GM23338 (cell line): ENCODE data around the gene TRIM25. TPM values are rescaled to one million over a fixed set of nuclear protein-coding genes. Genes with fewer than 3 reads are reported as not detected.

Source experiments
- ATAC-seq: fragments of 200-7000 bp; cut with Tn5 transposase; 3 replicates; pipeline ENCODE4 v1.9.1; 2020
- DNase-seq: peaks from one replicate; pipeline ENCODE4 v3.0.0-alpha.2; 2015; ENCODE audit warnings: low spot score
- H2AFZ ChIP-seq: fragments of 200-600 bp; sonication (generic); 2 replicates; pipeline ENCODE4 v1.8.0; 2016; ENCODE audit warnings: antibody characterized with exemption, mild to moderate bottlenecking, moderate library complexity
- H3F3A ChIP-seq: fragments of 200-600 bp; sonication (generic); replicated peaks from 2 replicates; pipeline ENCODE4 v1.8.0; 2017; ENCODE audit warnings: antibody characterized with exemption, mixed run types, low read depth
- H3K27ac ChIP-seq: fragments of 200-600 bp; sonication (generic); 2 replicates; pipeline ENCODE4 v1.6.1; 2016; ENCODE audit warnings: low read depth
- H3K27me3 ChIP-seq: fragments of 200-600 bp; sonication (generic); 2 replicates; pipeline ENCODE4 v1.8.0; 2016; ENCODE audit warnings: mild to moderate bottlenecking, mixed run types, moderate library complexity; ENCODE audit not compliant: insufficient read depth
- H3K36me3 ChIP-seq: fragments of 200-600 bp; sonication (generic); 2 replicates; pipeline ENCODE4 v1.8.0; 2016; ENCODE audit warnings: mild to moderate bottlenecking; ENCODE audit not compliant: insufficient read depth
- H3K4me1 ChIP-seq: fragments of 200-600 bp; sonication (generic); 2 replicates; pipeline ENCODE4 v1.8.0; 2016; ENCODE audit warnings: mild to moderate bottlenecking, moderate library complexity; ENCODE audit not compliant: insufficient read depth
- H3K4me2 ChIP-seq: fragments of 200-600 bp; sonication (generic); 2 replicates; pipeline ENCODE4 v1.7.1; 2017; ENCODE audit warnings: mixed run types
- H3K4me3 ChIP-seq: fragments of 200-600 bp; sonication (generic); 2 replicates; pipeline ENCODE4 v1.6.1; 2016; ENCODE audit warnings: mixed run types
- H3K79me2 ChIP-seq: fragments of 200-600 bp; sonication (generic); replicated peaks from 2 replicates; pipeline ENCODE4 v1.8.0; 2017; ENCODE audit warnings: mild to moderate bottlenecking; ENCODE audit not compliant: insufficient read depth
- H3K9me2 ChIP-seq: fragments of 200-600 bp; sonication (generic); 2 replicates; pipeline ENCODE4 v1.8.0; 2017; ENCODE audit not compliant: insufficient read depth
- H4K20me1 ChIP-seq: fragments of 200-600 bp; sonication (generic); replicated peaks from 2 replicates; pipeline ENCODE4 v1.8.0; 2017; ENCODE audit warnings: mild to moderate bottlenecking; ENCODE audit not compliant: insufficient read depth
- H3K27ac Mint-ChIP-seq: 2 replicates; pipeline ENCODE4 v1.8.0; 2020; ENCODE audit warnings: inconsistent platforms, mild to moderate bottlenecking, moderate library complexity, mixed read lengths
- H3K27me3 Mint-ChIP-seq: 3 replicates; pipeline ENCODE4 v1.8.0; 2022; ENCODE audit warnings: low read depth, mild to moderate bottlenecking, moderate library complexity, mixed read lengths, inconsistent platforms; ENCODE audit not compliant: insufficient read depth, poor library complexity
- H3K36me3 Mint-ChIP-seq: 3 replicates; pipeline ENCODE4 v1.8.0; 2021; ENCODE audit warnings: low read depth, mild to moderate bottlenecking, inconsistent platforms, moderate library complexity, mixed read lengths
- H3K4me1 Mint-ChIP-seq: 3 replicates; pipeline ENCODE4 v1.8.0; 2020; ENCODE audit warnings: mild to moderate bottlenecking, inconsistent platforms, mixed read lengths
- H3K4me3 Mint-ChIP-seq: 3 replicates; pipeline ENCODE4 v1.8.0; 2021; ENCODE audit warnings: moderate library complexity, mild to moderate bottlenecking, inconsistent platforms, mixed read lengths
- H3K9me3 Mint-ChIP-seq: 3 replicates; pipeline ENCODE4 v1.8.0; 2020; ENCODE audit warnings: moderate library complexity, mild to moderate bottlenecking, inconsistent platforms, mixed read lengths
- CREB1 ChIP-seq: fragments of 250-450 bp; sonication (Bioruptor Pico); IDR thresholded peaks from 2 replicates; pipeline ENCODE4 v1.5.0; 2020; ENCODE audit warnings: low read depth, mild to moderate bottlenecking, moderate library complexity
- EZH2 ChIP-seq: fragments of 200-600 bp; sonication (generic); IDR thresholded peaks from one replicate; pipeline ENCODE4 v1.8.0; 2017; ENCODE audit warnings: antibody characterized with exemption, mild to moderate bottlenecking, low read depth; ENCODE audit not compliant: unreplicated experiment
- EZH2phosphoT487 ChIP-seq: fragments of 200-600 bp; sonication (generic); IDR thresholded peaks from one replicate; pipeline ENCODE4 v1.8.1; 2018; ENCODE audit warnings: antibody characterized with exemption; ENCODE audit not compliant: unreplicated experiment
- JUNB ChIP-seq: IDR thresholded peaks from one replicate; pipeline ENCODE4 v1.6.1; 2016; ENCODE audit warnings: antibody characterized with exemption; ENCODE audit not compliant: unreplicated experiment
- NANOG ChIP-seq: IDR thresholded peaks from 2 replicates; pipeline ENCODE4 v1.6.1; 2016; ENCODE audit warnings: antibody characterized with exemption, borderline replicate concordance
- POLR2AphosphoS5 ChIP-seq: IDR thresholded peaks from 2 replicates; pipeline ENCODE4 v1.6.1; 2016; ENCODE audit warnings: antibody characterized with exemption, low read depth
- REST ChIP-seq: IDR thresholded peaks from one replicate; pipeline ENCODE4 v1.6.1; 2018; ENCODE audit warnings: antibody characterized with exemption; ENCODE audit not compliant: unreplicated experiment
- STAT1 ChIP-seq: IDR thresholded peaks from one replicate; pipeline ENCODE4 v1.6.1; 2016; ENCODE audit warnings: antibody characterized with exemption; ENCODE audit not compliant: unreplicated experiment
- ZNF114 ChIP-seq: fragments of 250-450 bp; sonication (Bioruptor Pico); IDR thresholded peaks from 2 replicates; pipeline ENCODE4 v1.5.0; 2020; ENCODE audit warnings: mild to moderate bottlenecking, moderate library complexity
- ZNF331 ChIP-seq: fragments of 250-450 bp; sonication (Bioruptor Pico); IDR thresholded peaks from 2 replicates; pipeline ENCODE4 v1.5.0; 2020; ENCODE audit warnings: low read depth, mild to moderate bottlenecking, moderate library complexity
- ZNF462 ChIP-seq: fragments of 250-450 bp; sonication (Bioruptor Pico); IDR thresholded peaks from 2 replicates; pipeline ENCODE4 v1.5.0; 2020; ENCODE audit warnings: mild to moderate bottlenecking, moderate library complexity
- polyA plus RNA-seq: library from polyadenylated mRNA; unstranded; fragments of >200 nt; fragmentation: Nextera tagmentation; extraction: Ambion mirVana; gene quantifications from 2 replicates; pipeline ENCODE4 v1.2.1, GENCODE V29; 2016
- total RNA-seq: library from RNA; depleted of rRNA; stranded (reverse); fragments of >200 nt; shearing (Covaris generic); gene quantifications from 2 replicates; pipeline ENCODE4 v1.2.3, GENCODE V29; 2014
- TF ChIP-seq, protein P1 (sequence below), 2 experiments: fragments of 200-600 bp in 1 of 2; sonication (generic) in 1 of 2; conservative IDR thresholded peaks; 2 replicates each; pipeline versions ENCODE4 v1.5.1 to v1.6.1; 2016 to 2017; ENCODE audit warnings: antibody characterized with exemption in 2 of 2, low read depth in 2 of 2, mild to moderate bottlenecking in 2 of 2, moderate library complexity in 1 of 2
- TF ChIP-seq, protein P2 (sequence below): IDR thresholded peaks from 2 replicates; pipeline ENCODE4 v1.6.1; 2016; ENCODE audit warnings: antibody characterized with exemption

The TRIM25 gene
- total and polyA plus RNA-seq, 2 experiments from 2014 or later, result 19.6 to 36.2 TPM

- TF ChIP-seq EZH2 (no peak), ZNF462 (CRISPR knock-in tag) (no peak)
Observed at GRCh38 chr17:56902348-56902747, 11.5 kb downstream of the TRIM25 start (continued).

GRCh38 chr17:56899403-56899802 lies 14.4 kb downstream of the TRIM25 start:
- no peak overlapping the region for H3K4me2 ChIP-seq
- H3K4me1 Mint-ChIP-seq, result peaks cover 22% of the 10 kb centered on the region
- no peaks in the 10 kb centered on the region for H3F3A ChIP-seq
- no peak for DNase-seq
- no peak overlapping the region for H2AFZ ChIP-seq
- no peaks in the 10 kb centered on the region for H3K9me2 ChIP-seq
- H3K9me3 Mint-ChIP-seq, result no peaks in the 10 kb centered on the region
- peaks cover 66% of the 10 kb centered on the region for H3K36me3 Mint-ChIP-seq
- H3K4me1 ChIP-seq, result peaks cover 6% of the 10 kb centered on the region; the same call in 1 of the 2 replicates
- no peaks in the 10 kb centered on the region for H3K27me3 ChIP-seq
- ATAC-seq, result no peak
- peaks cover 2% of the 10 kb centered on the region for H3K27me3 Mint-ChIP-seq
- peaks cover 16% of the 10 kb centered on the region for H3K36me3 ChIP-seq
- no peaks in the 10 kb centered on the region for H3K79me2 ChIP-seq
- H3K4me3 Mint-ChIP-seq, result no peak overlapping the region
- H3K27ac Mint-ChIP-seq, result no peak overlapping the region
- H4K20me1 ChIP-seq, result no peaks in the 10 kb centered on the region
- no peak overlapping the region for H3K27ac ChIP-seq
- no peak overlapping the region for H3K4me3 ChIP-seq
- no peak for TF ChIP-seq REST
- TF ChIP-seq, protein P1, sequence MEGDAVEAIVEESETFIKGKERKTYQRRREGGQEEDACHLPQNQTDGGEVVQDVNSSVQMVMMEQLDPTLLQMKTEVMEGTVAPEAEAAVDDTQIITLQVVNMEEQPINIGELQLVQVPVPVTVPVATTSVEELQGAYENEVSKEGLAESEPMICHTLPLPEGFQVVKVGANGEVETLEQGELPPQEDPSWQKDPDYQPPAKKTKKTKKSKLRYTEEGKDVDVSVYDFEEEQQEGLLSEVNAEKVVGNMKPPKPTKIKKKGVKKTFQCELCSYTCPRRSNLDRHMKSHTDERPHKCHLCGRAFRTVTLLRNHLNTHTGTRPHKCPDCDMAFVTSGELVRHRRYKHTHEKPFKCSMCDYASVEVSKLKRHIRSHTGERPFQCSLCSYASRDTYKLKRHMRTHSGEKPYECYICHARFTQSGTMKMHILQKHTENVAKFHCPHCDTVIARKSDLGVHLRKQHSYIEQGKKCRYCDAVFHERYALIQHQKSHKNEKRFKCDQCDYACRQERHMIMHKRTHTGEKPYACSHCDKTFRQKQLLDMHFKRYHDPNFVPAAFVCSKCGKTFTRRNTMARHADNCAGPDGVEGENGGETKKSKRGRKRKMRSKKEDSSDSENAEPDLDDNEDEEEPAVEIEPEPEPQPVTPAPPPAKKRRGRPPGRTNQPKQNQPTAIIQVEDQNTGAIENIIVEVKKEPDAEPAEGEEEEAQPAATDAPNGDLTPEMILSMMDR (conservative IDR thresholded peaks at IDR 0.05; ENCODE audit: low read depth in 2 of 2), result no peak
- TF ChIP-seq CREB1, result no peak
- TF ChIP-seq EZH2phosphoT487, result no peak
- TF ChIP-seq JUNB, result no peak
- TF ChIP-seq POLR2AphosphoS5, result no peak
- TF ChIP-seq ZNF331, result no peak
- TF ChIP-seq ZNF114 (CRISPR knock-in tag), result no peak
- TF ChIP-seq EZH2, result no peak
- TF ChIP-seq, protein P2, sequence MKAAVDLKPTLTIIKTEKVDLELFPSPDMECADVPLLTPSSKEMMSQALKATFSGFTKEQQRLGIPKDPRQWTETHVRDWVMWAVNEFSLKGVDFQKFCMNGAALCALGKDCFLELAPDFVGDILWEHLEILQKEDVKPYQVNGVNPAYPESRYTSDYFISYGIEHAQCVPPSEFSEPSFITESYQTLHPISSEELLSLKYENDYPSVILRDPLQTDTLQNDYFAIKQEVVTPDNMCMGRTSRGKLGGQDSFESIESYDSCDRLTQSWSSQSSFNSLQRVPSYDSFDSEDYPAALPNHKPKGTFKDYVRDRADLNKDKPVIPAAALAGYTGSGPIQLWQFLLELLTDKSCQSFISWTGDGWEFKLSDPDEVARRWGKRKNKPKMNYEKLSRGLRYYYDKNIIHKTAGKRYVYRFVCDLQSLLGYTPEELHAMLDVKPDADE, result no peak
- TF ChIP-seq STAT1, result no peak
- no peak for TF ChIP-seq NANOG
